HepG2 (cell line): ENCODE data around the gene FAM171A2. TPM values are rescaled to one million over a fixed set of nuclear protein-coding genes. Genes with fewer than 3 reads are reported as not detected.

Experiments used
- ATAC-seq: fragments of 200-7000 bp; cut with Tn5 transposase; 3 replicates; pipeline ENCODE4 v1.9.1; 2020; ENCODE audit warnings: mild to moderate bottlenecking, moderate library complexity
- BruUV-seq: library from RNA; stranded (reverse); fragments of 400-500 nt; replicated peaks from 2 replicates; lab custom pipeline; 2021; lab: Mats Ljungman, UMichigan
- CTCF ChIA-PET: fragments of 300-600 bp; formaldehyde crosslinking; extraction: SDS; loops from one replicate; lab custom pipeline; 2021; ENCODE audit warnings: low total read pairs, inconsistent platforms, low intra/inter-chr PET ratio; lab: Yijun Ruan, JAX
- POLR2A ChIA-PET: fragments of 350-600 bp; sonication (Branson Sonifier 250); formaldehyde crosslinking; loops from one replicate; lab custom pipeline; 2020; ENCODE audit warnings: antibody characterized with exemption, inconsistent platforms; lab: Yijun Ruan, JAX
- DNase-seq: peaks from one replicate; pipeline ENCODE4 v3.0.0-alpha.2; 2015; ENCODE audit warnings: low spot score
- FAIRE-seq: peaks from 3 replicates; lab custom pipeline; 2011; peaks lifted over from hg19 to GRCh38; lab: Jason Lieb, UNC
- H2AFZ ChIP-seq: one replicate; pipeline ENCODE4 v1.6.1; 2011; ENCODE audit warnings: low read length, inconsistent platforms
- H3K27ac ChIP-seq: fragments of 300-600 bp; 3 replicates; pipeline ENCODE4 v1.8.0; 2011; ENCODE audit warnings: mixed run types, mild to moderate bottlenecking, mixed read lengths, low read length, inconsistent platforms; ENCODE audit not compliant: insufficient read depth; ENCODE audit errors: extremely low read length
- H3K27me3 ChIP-seq, 2 experiments: fragments of 200-600 bp in 1 of 2; 2 replicates in 1 of 2; 3 replicates in 1 of 2; pipeline versions ENCODE4 v1.6.0 to v1.8.0; 2011; ENCODE audit warnings: low read length in 2 of 2, mild to moderate bottlenecking in 2 of 2, moderate library complexity in 2 of 2, inconsistent platforms in 1 of 2; ENCODE audit not compliant: insufficient read depth in 2 of 2, control insufficient read depth in 1 of 2
- H3K36me3 ChIP-seq, 2 experiments: fragments of 200-600 bp in 1 of 2; replicated peaks in 1 of 2; 2 replicates in 1 of 2; 3 replicates in 1 of 2; pipeline versions ENCODE4 v1.5.1 to v1.8.0; 2011; ENCODE audit warnings: low read length in 2 of 2, inconsistent platforms in 1 of 2; ENCODE audit not compliant: insufficient read depth in 2 of 2, control insufficient read depth in 1 of 2
- H3K4me1 ChIP-seq: 2 replicates; pipeline ENCODE4 v1.5.1; 2012; ENCODE audit warnings: low read length, inconsistent platforms; ENCODE audit not compliant: insufficient read depth
- H3K4me2 ChIP-seq: 2 replicates; pipeline ENCODE4 v1.6.0; 2011; ENCODE audit warnings: low read depth, low read length, inconsistent platforms
- H3K4me3 ChIP-seq, 3 experiments: fragments of 200-600 bp in 1 of 3; sonication (generic), shearing (Covaris generic) in 1 of 3; replicated peaks in 1 of 3; 2 replicates each; pipeline ENCODE4 v1.5.1; 2011 to 2016; ENCODE audit warnings: low read length in 3 of 3, inconsistent platforms in 2 of 3, low read depth in 2 of 3, mild to moderate bottlenecking in 2 of 3, control low read depth in 1 of 3, mixed read lengths in 1 of 3; ENCODE audit not compliant: insufficient read depth in 1 of 3
- H3K79me2 ChIP-seq: one replicate; pipeline ENCODE4 v1.6.1; 2011; ENCODE audit warnings: low read length, inconsistent platforms; ENCODE audit not compliant: insufficient read depth
- H3K9ac ChIP-seq: 2 replicates; pipeline ENCODE4 v1.6.0; 2011; ENCODE audit warnings: mild to moderate bottlenecking, low read depth, low read length, inconsistent platforms; ENCODE audit not compliant: insufficient read depth
- H3K9me3 ChIP-seq: 2 replicates; pipeline ENCODE4 v1.5.1; 2012; ENCODE audit warnings: mild to moderate bottlenecking, low read length
- H4K20me1 ChIP-seq: 2 replicates; pipeline ENCODE4 v1.6.0; 2011; ENCODE audit warnings: inconsistent platforms, mild to moderate bottlenecking, low read length, moderate library complexity; ENCODE audit not compliant: insufficient read depth
- GATAD2A ChIP-seq: IDR thresholded peaks from 2 replicates; pipeline ENCODE4 v1.6.1; 2016
- HNF4G ChIP-seq, 2 experiments: sonication (generic) in 1 of 2; formaldehyde crosslinking in 1 of 2; IDR thresholded peaks; 2 replicates each; pipeline versions ENCODE4 v1.4.0 to v1.6.1; 2011 to 2020; ENCODE audit warnings: borderline replicate concordance in 2 of 2, low read depth in 2 of 2, mild to moderate bottlenecking in 2 of 2, low read length in 1 of 2, missing genetic modification reagents in 1 of 2, moderate library complexity in 1 of 2
- MAFK ChIP-seq, 2 experiments: IDR thresholded peaks in 1 of 2; conservative IDR thresholded peaks in 1 of 2; 2 replicates each; pipeline ENCODE4 v1.6.1; 2011; ENCODE audit warnings: improper control_type of control experiment in 2 of 2, low read length in 2 of 2
- MIER2 ChIP-seq: IDR thresholded peaks from 2 replicates; pipeline ENCODE4 v1.6.1; 2016; ENCODE audit warnings: missing biosample characterization, missing genetic modification reagents
- SALL1 ChIP-seq: sonication (generic); formaldehyde crosslinking; IDR thresholded peaks from 2 replicates; pipeline ENCODE4 v1.8.0; 2022; ENCODE audit warnings: mild to moderate bottlenecking, missing genetic modification reagents
- TAF15 ChIP-seq: fragments of 200-400 bp; formaldehyde crosslinking; IDR thresholded peaks from one replicate; pipeline ENCODE4 v1.6.1; 2018; ENCODE audit warnings: mild to moderate bottlenecking, low read depth, low read length; ENCODE audit not compliant: poor library complexity, severe bottlenecking
- WIZ ChIP-seq: sonication (generic); formaldehyde crosslinking; IDR thresholded peaks from 2 replicates; pipeline ENCODE4 v1.5.1; 2020; ENCODE audit warnings: mild to moderate bottlenecking, missing genetic modification reagents
- ZKSCAN8 ChIP-seq: IDR thresholded peaks from 2 replicates; pipeline ENCODE4 v1.6.1; 2016; ENCODE audit warnings: borderline replicate concordance, missing genetic modification reagents, missing compliant biosample characterization
- ZMYM4 ChIP-seq: sonication (generic); formaldehyde crosslinking; IDR thresholded peaks from 2 replicates; pipeline ENCODE4 v1.8.1; 2023; ENCODE audit warnings: mild to moderate bottlenecking, missing genetic modification reagents
- ZNF317 ChIP-seq: sonication (generic); formaldehyde crosslinking; IDR thresholded peaks from 2 replicates; pipeline ENCODE4 v1.5.0; 2020; ENCODE audit warnings: mild to moderate bottlenecking, missing genetic modification reagents
- ZNF563 ChIP-seq: sonication (generic); formaldehyde crosslinking; IDR thresholded peaks from 2 replicates; pipeline ENCODE4 v1.8.0; 2022; ENCODE audit warnings: mild to moderate bottlenecking, moderate library complexity, missing genetic modification reagents
- ZNF615 ChIP-seq: sonication (generic); formaldehyde crosslinking; IDR thresholded peaks from 2 replicates; pipeline ENCODE4 v1.5.0; 2020; ENCODE audit warnings: mild to moderate bottlenecking, missing genetic modification reagents, borderline replicate concordance
- WGBS: methylation state at CpG from one replicate; pipeline ENCODE4 v1.1.6; 2017; ENCODE audit warnings: low lambda C conversion rate; 5-methylcytosine and 5-hydroxymethylcytosine counted together
- in situ Hi-C: cut with HindIII; loops from 2 replicates; pipeline ENCODE4 v1.10.0; 2017; ENCODE audit warnings: low pct_unique_long_range_greater_than_20kb; ENCODE audit not compliant: extremely low pct_ligation_motif_present
- intact Hi-C: fragments of 100-400 bp; cut with micrococcal nuclease; formaldehyde crosslinking; loops from one replicate; pipeline ENCODE4 v1.10.0; 2022; ENCODE audit not compliant: unreplicated experiment
- polyA plus RNA-seq, 8 experiments: library from polyadenylated mRNA; depleted of rRNA in 3 of 8; stranded (reverse) in 7 of 8; unstranded in 1 of 8; fragments of >200 nt; fragmentation: Illumina TruSeq in 4 of 8; extraction: Trizol in 4 of 8; gene quantifications; 2 replicates each; pipeline versions ENCODE4 v1.2.1 to v1.2.3, GENCODE V29; 2011 to 2016; ENCODE audit warnings: low read depth in 4 of 8, missing spikeins in 1 of 8, mixed read lengths in 1 of 8; ENCODE audit not compliant: insufficient read depth in 1 of 8
- total RNA-seq, 5 experiments: library from RNA; depleted of rRNA; stranded (reverse); fragments of >200 nt; fragmentation: Illumina TruSeq; extraction: Trizol; gene quantifications; 2 replicates each; pipeline ENCODE4 v1.2.3, GENCODE V29; 2016; ENCODE audit warnings: low read depth in 1 of 5
- TF ChIP-seq, protein P1 (sequence below): sonication (generic); formaldehyde crosslinking; IDR thresholded peaks from 2 replicates; pipeline ENCODE4 v1.5.0; 2020; ENCODE audit warnings: missing genetic modification reagents
- TF ChIP-seq, protein P2 (sequence below): sonication (generic); formaldehyde crosslinking; IDR thresholded peaks from 2 replicates; pipeline ENCODE4 v1.9.0; 2022; ENCODE audit warnings: missing genetic modification reagents, mild to moderate bottlenecking, borderline replicate concordance
- TF ChIP-seq, protein P3 (sequence below): sonication (generic); formaldehyde crosslinking; IDR thresholded peaks from 2 replicates; pipeline ENCODE4 v1.9.0; 2022; ENCODE audit warnings: low read depth, missing genetic modification reagents
- TF ChIP-seq, protein P4 (sequence below): sonication (generic); formaldehyde crosslinking; IDR thresholded peaks from 2 replicates; pipeline ENCODE4 v1.4.0; 2020; ENCODE audit warnings: low read depth, mild to moderate bottlenecking, missing genetic modification reagents

FAM171A2 gene
- total and polyA plus RNA-seq, 2 of the 13 experiments (the other 11 are each of a cell fraction or from before 2014, with no cell fraction given): 1.8 to 3.6 TPM

DNA sequence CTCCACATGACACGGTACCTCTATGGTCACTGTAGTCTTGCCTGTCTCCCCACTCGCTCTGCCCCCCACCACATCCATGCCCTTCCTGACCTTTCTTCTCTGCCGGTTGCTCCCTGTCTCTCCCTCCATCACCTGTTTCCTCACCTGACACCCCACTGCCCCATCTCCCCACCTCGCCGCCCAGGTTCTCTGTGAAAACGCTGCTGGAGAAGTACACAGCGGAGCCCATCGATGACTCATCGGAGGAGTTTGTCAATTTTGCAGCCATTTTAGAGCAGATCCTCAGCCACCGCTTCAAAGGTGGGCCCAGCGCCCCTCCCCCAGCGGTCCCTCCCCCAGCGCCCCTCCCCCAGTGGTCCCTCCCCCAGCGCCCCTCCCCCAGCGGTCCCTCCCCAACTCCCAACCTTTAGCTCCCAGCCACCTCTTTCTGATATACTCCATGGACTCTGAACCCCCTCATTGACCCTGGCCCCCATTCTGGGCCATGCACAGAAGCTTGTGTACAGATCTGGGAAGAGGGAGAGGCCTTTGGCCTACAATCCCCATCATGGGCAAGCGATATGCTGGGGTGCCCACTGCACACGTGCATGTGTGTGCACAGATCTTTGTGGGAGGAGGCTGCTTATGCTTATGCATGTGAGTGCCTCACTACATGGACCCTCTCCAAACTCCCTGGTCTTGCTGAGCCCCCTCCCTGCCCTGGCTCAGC, 51.1 kb downstream of the FAM171A2 start:
- Histone ChIP-seq H2AFZ (no peak overlapping the region), H3K36me3 (no peaks in the 10 kb centered on the region), H3K4me2 (peak overlapping the region; percentile 54), H3K79me2 (no peaks in the 10 kb centered on the region), H3K4me1 (peaks cover 68% of the 10 kb centered on the region), H3K4me3 (peak overlapping the region in 1 of 3 experiments; percentile 40; a peak in 1 of 6 replicates), H3K27me3 (peaks cover 10 to 51% of the 10 kb centered on the region in 2 experiments; a peak in 4 of 5 replicates), H4K20me1 (no peaks in the 10 kb centered on the region), H3K9ac (no peak overlapping the region), H3K9me3 (no peaks in the 10 kb centered on the region), H3K27ac (no peak overlapping the region)
- WGBS: 18% methylated on average over 17 of the region's 17 CpGs
- no TSS peak for BruUV-seq
- ChIA-PET CTCF (interaction anchor here (0.6 kb wide), 1 partner anchor 14 kb away, joined by 3 read pairs; no protein-coding TSS in a partner anchor), POLR2A (interaction anchor here (0.6 to 1.2 kb wide), 3 partner anchors 12 to 137 kb away, joined by 3 to 6 read pairs (median 4); partner anchors contain the start of gene SLC25A39)
- FAIRE-seq (peak; percentile 4), ATAC-seq (peak; percentile 11; the same call in 2 of the 3 replicates), DNase-seq (no peak)
- intact Hi-C loops (no loop called here), in situ Hi-C loops (no loop called here)
- TF ChIP-seq, protein P1, sequence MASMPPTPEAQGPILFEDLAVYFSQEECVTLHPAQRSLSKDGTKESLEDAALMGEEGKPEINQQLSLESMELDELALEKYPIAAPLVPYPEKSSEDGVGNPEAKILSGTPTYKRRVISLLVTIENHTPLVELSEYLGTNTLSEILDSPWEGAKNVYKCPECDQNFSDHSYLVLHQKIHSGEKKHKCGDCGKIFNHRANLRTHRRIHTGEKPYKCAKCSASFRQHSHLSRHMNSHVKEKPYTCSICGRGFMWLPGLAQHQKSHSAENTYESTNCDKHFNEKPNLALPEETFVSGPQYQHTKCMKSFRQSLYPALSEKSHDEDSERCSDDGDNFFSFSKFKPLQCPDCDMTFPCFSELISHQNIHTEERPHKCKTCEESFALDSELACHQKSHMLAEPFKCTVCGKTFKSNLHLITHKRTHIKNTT (CRISPR knock-in tag): no peak
- TF ChIP-seq, protein P2, sequence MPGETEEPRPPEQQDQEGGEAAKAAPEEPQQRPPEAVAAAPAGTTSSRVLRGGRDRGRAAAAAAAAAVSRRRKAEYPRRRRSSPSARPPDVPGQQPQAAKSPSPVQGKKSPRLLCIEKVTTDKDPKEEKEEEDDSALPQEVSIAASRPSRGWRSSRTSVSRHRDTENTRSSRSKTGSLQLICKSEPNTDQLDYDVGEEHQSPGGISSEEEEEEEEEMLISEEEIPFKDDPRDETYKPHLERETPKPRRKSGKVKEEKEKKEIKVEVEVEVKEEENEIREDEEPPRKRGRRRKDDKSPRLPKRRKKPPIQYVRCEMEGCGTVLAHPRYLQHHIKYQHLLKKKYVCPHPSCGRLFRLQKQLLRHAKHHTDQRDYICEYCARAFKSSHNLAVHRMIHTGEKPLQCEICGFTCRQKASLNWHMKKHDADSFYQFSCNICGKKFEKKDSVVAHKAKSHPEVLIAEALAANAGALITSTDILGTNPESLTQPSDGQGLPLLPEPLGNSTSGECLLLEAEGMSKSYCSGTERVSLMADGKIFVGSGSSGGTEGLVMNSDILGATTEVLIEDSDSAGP (CRISPR knock-in tag): peak; percentile 19; the same call in 1 of the 2 replicates
- TF ChIP-seq ZNF615 (no peak), HNF4G (IDR thresholded peaks at IDR 0.05; ENCODE audit: borderline replicate concordance, low read depth, low read length) (peak; percentile 83), HNF4G (CRISPR knock-in tag; IDR thresholded peaks at IDR 0.05; ENCODE audit: borderline replicate concordance, low read depth) (no peak), ZNF317 (CRISPR knock-in tag) (no peak), ZNF563 (CRISPR knock-in tag) (0 out of 2 replicates have a peak, but pooled peaks have one; percentile 8), WIZ (CRISPR knock-in tag) (0 out of 2 replicates have a peak, but pooled peaks have one; percentile 57), MIER2 (CRISPR knock-in tag) (peak; percentile 74), ZKSCAN8 (CRISPR knock-in tag) (no peak), SALL1 (peak; percentile 85), MAFK (conservative IDR thresholded peaks at IDR 0.05 in 1 of 2, IDR thresholded peaks at IDR 0.05 in 1 of 2; ENCODE audit: low read length in 2 of 2) (no peak), ZMYM4 (0 out of 2 replicates have a peak, but pooled peaks have one; percentile 49), TAF15 (no peak), GATAD2A (peak; percentile 27; the same call in 1 of the 2 replicates)
- TF ChIP-seq, protein P3, sequence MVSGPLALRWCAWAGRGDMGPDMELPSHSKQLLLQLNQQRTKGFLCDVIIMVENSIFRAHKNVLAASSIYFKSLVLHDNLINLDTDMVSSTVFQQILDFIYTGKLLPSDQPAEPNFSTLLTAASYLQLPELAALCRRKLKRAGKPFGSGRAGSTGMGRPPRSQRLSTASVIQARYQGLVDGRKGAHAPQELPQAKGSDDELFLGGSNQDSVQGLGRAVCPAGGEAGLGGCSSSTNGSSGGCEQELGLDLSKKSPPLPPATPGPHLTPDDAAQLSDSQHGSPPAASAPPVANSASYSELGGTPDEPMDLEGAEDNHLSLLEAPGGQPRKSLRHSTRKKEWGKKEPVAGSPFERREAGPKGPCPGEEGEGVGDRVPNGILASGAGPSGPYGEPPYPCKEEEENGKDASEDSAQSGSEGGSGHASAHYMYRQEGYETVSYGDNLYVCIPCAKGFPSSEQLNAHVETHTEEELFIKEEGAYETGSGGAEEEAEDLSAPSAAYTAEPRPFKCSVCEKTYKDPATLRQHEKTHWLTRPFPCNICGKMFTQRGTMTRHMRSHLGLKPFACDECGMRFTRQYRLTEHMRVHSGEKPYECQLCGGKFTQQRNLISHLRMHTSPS (CRISPR knock-in tag): peak; percentile 68; the same call in 1 of the 2 replicates
- TF ChIP-seq, protein P4, sequence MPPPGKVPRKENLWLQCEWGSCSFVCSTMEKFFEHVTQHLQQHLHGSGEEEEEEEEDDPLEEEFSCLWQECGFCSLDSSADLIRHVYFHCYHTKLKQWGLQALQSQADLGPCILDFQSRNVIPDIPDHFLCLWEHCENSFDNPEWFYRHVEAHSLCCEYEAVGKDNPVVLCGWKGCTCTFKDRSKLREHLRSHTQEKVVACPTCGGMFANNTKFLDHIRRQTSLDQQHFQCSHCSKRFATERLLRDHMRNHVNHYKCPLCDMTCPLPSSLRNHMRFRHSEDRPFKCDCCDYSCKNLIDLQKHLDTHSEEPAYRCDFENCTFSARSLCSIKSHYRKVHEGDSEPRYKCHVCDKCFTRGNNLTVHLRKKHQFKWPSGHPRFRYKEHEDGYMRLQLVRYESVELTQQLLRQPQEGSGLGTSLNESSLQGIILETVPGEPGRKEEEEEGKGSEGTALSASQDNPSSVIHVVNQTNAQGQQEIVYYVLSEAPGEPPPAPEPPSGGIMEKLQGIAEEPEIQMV (CRISPR knock-in tag): no peak
